K562 (cell line): ENCODE measurements around the gene ZAP70. TPM values are rescaled to one million over a fixed set of nuclear protein-coding genes. Genes with fewer than 3 reads are reported as not detected.

ENCODE experiments used
- ATAC-seq: fragments of 200-7000 bp; cut with Tn5 transposase; 3 replicates; pipeline ENCODE4 v1.9.1; 2020; ENCODE audit warnings: moderate library complexity
- BruUV-seq: library from RNA; stranded (reverse); fragments of 400-500 nt; replicated peaks from 2 replicates; lab custom pipeline; 2021; lab: Mats Ljungman, UMichigan
- CTCF ChIA-PET: fragments of 300-600 bp; formaldehyde crosslinking; extraction: SDS; loops from one replicate; lab custom pipeline; 2021; ENCODE audit warnings: low intra/inter-chr PET ratio; lab: Yijun Ruan, JAX
- POLR2A ChIA-PET: fragments of 300-600, 350-650 bp; sonication (Branson Sonifier 250); formaldehyde crosslinking; extraction: SDS; loops from one replicate; lab custom pipeline; 2021; ENCODE audit warnings: antibody characterized with exemption, inconsistent platforms; lab: Yijun Ruan, JAX
- DNase-seq, 4 experiments: peaks; one replicate each; pipeline versions ENCODE4 v3.0.0 to v3.0.0-alpha.2; 2011 to 2018; ENCODE audit warnings: low spot score in 3 of 4, mixed read lengths in 3 of 4; ENCODE audit errors: extremely low read depth in 1 of 4
- FAIRE-seq: peaks from 2 replicates; lab custom pipeline; 2011; peaks lifted over from hg19 to GRCh38; lab: Jason Lieb, UNC
- H2AFZ ChIP-seq: 2 replicates; pipeline ENCODE4 v1.6.0; 2011; ENCODE audit warnings: low read depth, low read length, control low read depth, inconsistent platforms
- H3K27ac ChIP-seq: fragments of 200-600 bp; 3 replicates; pipeline ENCODE4 v1.8.0; 2011; ENCODE audit warnings: low read depth, mild to moderate bottlenecking, control low read depth, inconsistent platforms, low read length, moderate library complexity, mixed read lengths; ENCODE audit errors: extremely low read depth
- H3K27me3 ChIP-seq, 2 experiments: fragments of 300-600 bp in 1 of 2; 2 replicates in 1 of 2; 3 replicates in 1 of 2; pipeline versions ENCODE4 v1.6.0 to v1.8.0; 2011; ENCODE audit warnings: inconsistent platforms in 2 of 2, low read length in 2 of 2, mild to moderate bottlenecking in 1 of 2, mixed read lengths in 1 of 2, moderate library complexity in 1 of 2; ENCODE audit not compliant: control insufficient read depth in 2 of 2, insufficient read depth in 2 of 2
- H3K36me3 ChIP-seq: fragments of 300-600 bp; 3 replicates; pipeline ENCODE4 v1.8.0; 2011; ENCODE audit warnings: mild to moderate bottlenecking, low read length, inconsistent platforms; ENCODE audit not compliant: control insufficient read depth, insufficient read depth
- H3K4me1 ChIP-seq, 2 experiments: fragments of 200-600 bp in 1 of 2; replicated peaks in 1 of 2; 2 replicates in 1 of 2; 3 replicates in 1 of 2; pipeline versions ENCODE4 v1.5.1 to v1.8.0; 2011; ENCODE audit warnings: inconsistent platforms in 2 of 2, low read length in 2 of 2, mild to moderate bottlenecking in 1 of 2, mixed read lengths in 1 of 2, moderate library complexity in 1 of 2; ENCODE audit not compliant: control insufficient read depth in 2 of 2, insufficient read depth in 2 of 2
- H3K4me2 ChIP-seq: 2 replicates; pipeline ENCODE4 v1.6.1; 2011; ENCODE audit warnings: low read length, control low read depth, inconsistent platforms, mixed read lengths; ENCODE audit not compliant: insufficient read depth
- H3K4me3 ChIP-seq: fragments of 200-600 bp; sonication (generic), shearing (Covaris generic); 2 replicates; pipeline ENCODE4 v1.5.1; 2016; ENCODE audit warnings: control low read depth, inconsistent platforms
- H3K79me2 ChIP-seq: fragments of 200-600 bp; 3 replicates; pipeline ENCODE4 v1.8.0; 2011; ENCODE audit warnings: low read length, inconsistent platforms; ENCODE audit not compliant: control insufficient read depth, insufficient read depth
- H3K9ac ChIP-seq, 2 experiments: 2 replicates each; pipeline versions ENCODE4 v1.6.0 to v1.6.1; 2011; ENCODE audit warnings: low read depth in 2 of 2, low read length in 2 of 2, control low read depth in 1 of 2, inconsistent platforms in 1 of 2, mild to moderate bottlenecking in 1 of 2, mixed read lengths in 1 of 2; ENCODE audit not compliant: insufficient read depth in 1 of 2
- H3K9me1 ChIP-seq: one replicate; pipeline ENCODE4 v1.6.0; 2011; ENCODE audit warnings: inconsistent platforms, mild to moderate bottlenecking, low read length, moderate library complexity; ENCODE audit not compliant: control insufficient read depth, insufficient read depth
- H3K9me3 ChIP-seq: replicated peaks from 2 replicates; pipeline ENCODE4 v1.5.1; 2011; ENCODE audit warnings: low read depth, low read length, inconsistent platforms; ENCODE audit not compliant: control insufficient read depth, insufficient read depth
- H4K20me1 ChIP-seq: replicated peaks from 2 replicates; pipeline ENCODE4 v1.6.1; 2011; ENCODE audit warnings: low read length, inconsistent platforms, mixed read lengths; ENCODE audit not compliant: control insufficient read depth, insufficient read depth
- HMG20B ChIP-seq: fragments of 250-450 bp; sonication (Bioruptor Pico); IDR thresholded peaks from 2 replicates; pipeline ENCODE4 v1.5.0; 2021; ENCODE audit warnings: mild to moderate bottlenecking
- NRF1 ChIP-seq, 2 experiments: fragments of 450-650 bp; IDR thresholded peaks in 1 of 2; conservative IDR thresholded peaks in 1 of 2; 2 replicates each; pipeline ENCODE4 v1.6.1; 2014; ENCODE audit warnings: mild to moderate bottlenecking in 2 of 2
- WGBS: fragments of 100-300 bp; shearing (Covaris generic); methylation state at CpG from one replicate; pipeline ENCODE4 v1.1.6; 2016; ENCODE audit warnings: low coverage, mixed read lengths; ENCODE audit not compliant: insufficient coverage; ENCODE audit errors: missing lambda C conversion rate; 5-methylcytosine and 5-hydroxymethylcytosine counted together
- in situ Hi-C: fragments of 300-500 bp; cut with MboI; formaldehyde crosslinking; loops from 4 replicates; pipeline ENCODE4 v1.15.0; 2018; ENCODE audit warnings: inconsistent platforms, mixed read lengths
- intact Hi-C: fragments of 100-400 bp; cut with micrococcal nuclease; formaldehyde crosslinking; loops from 2 replicates; pipeline ENCODE4 v1.14.2; 2022
- polyA plus RNA-seq, 8 experiments: library from polyadenylated mRNA; depleted of rRNA in 4 of 8; stranded (reverse) in 5 of 8; unstranded in 3 of 8; fragments of >200 nt; fragmentation: Nextera tagmentation in 2 of 8; fragmentation: Illumina TruSeq in 1 of 8; extraction: Ambion mirVana in 2 of 8; extraction: Trizol in 1 of 8; gene quantifications; 2 replicates each; pipeline versions ENCODE4 v1.2.1 to v1.2.3, GENCODE V29; 2011 to 2014; ENCODE audit warnings: inconsistent platforms in 1 of 8, missing spikeins in 1 of 8
- total RNA-seq, 7 experiments: library from RNA; depleted of rRNA in 6 of 7; stranded (reverse); fragments of >200 nt in 6 of 7; fragmentation: Illumina TruSeq in 2 of 7; extraction: Trizol in 2 of 7; gene quantifications; 2 replicates each; pipeline versions ENCODE4 v1.2.1 to v1.2.3, GENCODE V29; 2011 to 2021; ENCODE audit warnings: low replicate concordance in 1 of 7
- TF ChIP-seq, protein P1 (sequence below): fragments of 450-650 bp; IDR thresholded peaks from 2 replicates; pipeline ENCODE4 v1.6.1; 2018; ENCODE audit not compliant: partially characterized antibody
- TF ChIP-seq, protein P2 (sequence below): IDR thresholded peaks from 3 replicates; pipeline ENCODE4 v1.6.1; 2011; ENCODE audit warnings: borderline replicate concordance, mild to moderate bottlenecking, moderate library complexity; ENCODE audit not compliant: insufficient read length; ENCODE audit errors: extremely low read depth

ZAP70 gene
- total and polyA plus RNA-seq, 9 of the 15 experiments (the other 6 are each of a cell fraction or from before 2014, with no cell fraction given), result 0.06 to 0.80 (median 0.21) TPM; not detected in 1

- TF ChIP-seq, protein P1, sequence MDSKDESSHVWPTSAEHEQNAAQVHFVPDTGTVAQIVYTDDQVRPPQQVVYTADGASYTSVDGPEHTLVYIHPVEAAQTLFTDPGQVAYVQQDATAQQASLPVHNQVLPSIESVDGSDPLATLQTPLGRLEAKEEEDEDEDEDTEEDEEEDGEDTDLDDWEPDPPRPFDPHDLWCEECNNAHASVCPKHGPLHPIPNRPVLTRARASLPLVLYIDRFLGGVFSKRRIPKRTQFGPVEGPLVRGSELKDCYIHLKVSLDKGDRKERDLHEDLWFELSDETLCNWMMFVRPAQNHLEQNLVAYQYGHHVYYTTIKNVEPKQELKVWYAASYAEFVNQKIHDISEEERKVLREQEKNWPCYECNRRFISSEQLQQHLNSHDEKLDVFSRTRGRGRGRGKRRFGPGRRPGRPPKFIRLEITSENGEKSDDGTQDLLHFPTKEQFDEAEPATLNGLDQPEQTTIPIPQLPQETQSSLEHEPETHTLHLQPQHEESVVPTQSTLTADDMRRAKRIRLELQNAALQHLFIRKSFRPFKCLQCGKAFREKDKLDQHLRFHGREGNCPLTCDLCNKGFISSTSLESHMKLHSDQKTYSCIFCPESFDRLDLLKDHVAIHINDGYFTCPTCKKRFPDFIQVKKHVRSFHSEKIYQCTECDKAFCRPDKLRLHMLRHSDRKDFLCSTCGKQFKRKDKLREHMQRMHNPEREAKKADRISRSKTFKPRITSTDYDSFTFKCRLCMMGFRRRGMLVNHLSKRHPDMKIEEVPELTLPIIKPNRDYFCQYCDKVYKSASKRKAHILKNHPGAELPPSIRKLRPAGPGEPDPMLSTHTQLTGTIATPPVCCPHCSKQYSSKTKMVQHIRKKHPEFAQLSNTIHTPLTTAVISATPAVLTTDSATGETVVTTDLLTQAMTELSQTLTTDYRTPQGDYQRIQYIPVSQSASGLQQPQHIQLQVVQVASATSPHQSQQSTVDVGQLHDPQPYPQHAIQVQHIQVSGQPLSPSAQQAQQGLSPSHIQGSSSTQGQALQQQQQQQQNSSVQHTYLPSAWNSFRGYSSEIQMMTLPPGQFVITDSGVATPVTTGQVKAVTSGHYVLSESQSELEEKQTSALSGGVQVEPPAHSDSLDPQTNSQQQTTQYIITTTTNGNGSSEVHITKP, result no peak
- TF ChIP-seq, protein P2, sequence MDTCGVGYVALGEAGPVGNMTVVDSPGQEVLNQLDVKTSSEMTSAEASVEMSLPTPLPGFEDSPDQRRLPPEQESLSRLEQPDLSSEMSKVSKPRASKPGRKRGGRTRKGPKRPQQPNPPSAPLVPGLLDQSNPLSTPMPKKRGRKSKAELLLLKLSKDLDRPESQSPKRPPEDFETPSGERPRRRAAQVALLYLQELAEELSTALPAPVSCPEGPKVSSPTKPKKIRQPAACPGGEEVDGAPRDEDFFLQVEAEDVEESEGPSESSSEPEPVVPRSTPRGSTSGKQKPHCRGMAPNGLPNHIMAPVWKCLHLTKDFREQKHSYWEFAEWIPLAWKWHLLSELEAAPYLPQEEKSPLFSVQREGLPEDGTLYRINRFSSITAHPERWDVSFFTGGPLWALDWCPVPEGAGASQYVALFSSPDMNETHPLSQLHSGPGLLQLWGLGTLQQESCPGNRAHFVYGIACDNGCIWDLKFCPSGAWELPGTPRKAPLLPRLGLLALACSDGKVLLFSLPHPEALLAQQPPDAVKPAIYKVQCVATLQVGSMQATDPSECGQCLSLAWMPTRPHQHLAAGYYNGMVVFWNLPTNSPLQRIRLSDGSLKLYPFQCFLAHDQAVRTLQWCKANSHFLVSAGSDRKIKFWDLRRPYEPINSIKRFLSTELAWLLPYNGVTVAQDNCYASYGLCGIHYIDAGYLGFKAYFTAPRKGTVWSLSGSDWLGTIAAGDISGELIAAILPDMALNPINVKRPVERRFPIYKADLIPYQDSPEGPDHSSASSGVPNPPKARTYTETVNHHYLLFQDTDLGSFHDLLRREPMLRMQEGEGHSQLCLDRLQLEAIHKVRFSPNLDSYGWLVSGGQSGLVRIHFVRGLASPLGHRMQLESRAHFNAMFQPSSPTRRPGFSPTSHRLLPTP, result no peak
- TF ChIP-seq HMG20B (CRISPR knock-in tag), result no peak
- TF ChIP-seq NRF1 (conservative IDR thresholded peaks at IDR 0.05 in 1 of 2, IDR thresholded peaks at IDR 0.05 in 1 of 2), result no peak
- Histone ChIP-seq H3K27me3 (no peaks in the 10 kb centered on the region), H3K36me3 (no peaks in the 10 kb centered on the region), H3K4me3 (no peak overlapping the region), H3K9ac (no peak overlapping the region), H3K9me1 (no peaks in the 10 kb centered on the region), H3K9me3 (no peaks in the 10 kb centered on the region), H2AFZ (peak overlapping the region; percentile 56; the same call in 1 of the 2 replicates), H3K79me2 (no peaks in the 10 kb centered on the region), H3K4me1 (peaks cover 0 to 3% of the 10 kb centered on the region in 2 experiments; a peak in 1 of 5 replicates), H3K27ac (no peak overlapping the region), H3K4me2 (no peak overlapping the region), H4K20me1 (no peaks in the 10 kb centered on the region)
- ChIA-PET POLR2A (interaction anchor here (1.9 kb wide), 1 partner anchor 27 kb away, joined by 6 read pairs; no protein-coding TSS in a partner anchor), CTCF (interaction anchor here (0.6 kb wide), 1 partner anchor 18 kb away, joined by 3 read pairs; no protein-coding TSS in a partner anchor)
- DNase-seq (no peak), FAIRE-seq (no peak), ATAC-seq (no peak)
- in situ Hi-C loops, result no loop called here
- BruUV-seq, result no TSS peak
- WGBS, result 15% methylated on average over 3 of the region's 6 CpGs
- intact Hi-C loops, result no loop called here
Measured at GRCh38 chr2:97691166-97691565, 22.2 kb upstream of the ZAP70 start.
